ENCODE data around the gene TARDBP.

DNA sequence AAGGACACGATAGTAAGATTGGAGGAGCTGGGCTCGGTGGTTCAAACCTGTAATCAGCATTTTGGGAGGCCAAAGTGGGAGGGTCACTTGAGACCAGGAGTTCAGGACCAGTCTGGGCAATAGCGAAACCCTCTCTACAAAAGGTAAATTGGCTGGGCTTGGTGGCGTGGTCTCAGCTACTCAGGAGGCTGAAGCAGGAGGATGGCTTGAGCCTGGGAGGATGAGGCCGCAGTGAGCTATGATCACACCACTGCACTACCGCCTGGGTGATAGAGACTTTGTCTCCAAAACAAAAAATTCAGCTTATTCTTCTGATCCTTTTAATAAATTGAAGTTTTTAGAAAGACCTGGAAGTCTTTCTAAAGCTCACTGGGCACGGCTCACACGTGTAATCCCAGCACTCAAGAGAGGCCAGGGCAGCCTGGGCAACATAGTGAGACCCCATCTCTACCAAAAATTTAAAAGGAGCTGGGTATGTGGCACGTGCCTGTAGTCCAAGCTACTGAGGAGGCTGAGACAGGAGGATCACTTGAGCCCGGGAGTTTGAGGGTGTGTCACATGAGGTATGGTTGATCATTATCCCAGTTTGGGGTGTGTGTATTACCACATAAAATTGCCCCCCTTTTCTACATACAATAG is 19.3 kb downstream of the TARDBP start:
- TF ChIP-seq, protein P1, sequence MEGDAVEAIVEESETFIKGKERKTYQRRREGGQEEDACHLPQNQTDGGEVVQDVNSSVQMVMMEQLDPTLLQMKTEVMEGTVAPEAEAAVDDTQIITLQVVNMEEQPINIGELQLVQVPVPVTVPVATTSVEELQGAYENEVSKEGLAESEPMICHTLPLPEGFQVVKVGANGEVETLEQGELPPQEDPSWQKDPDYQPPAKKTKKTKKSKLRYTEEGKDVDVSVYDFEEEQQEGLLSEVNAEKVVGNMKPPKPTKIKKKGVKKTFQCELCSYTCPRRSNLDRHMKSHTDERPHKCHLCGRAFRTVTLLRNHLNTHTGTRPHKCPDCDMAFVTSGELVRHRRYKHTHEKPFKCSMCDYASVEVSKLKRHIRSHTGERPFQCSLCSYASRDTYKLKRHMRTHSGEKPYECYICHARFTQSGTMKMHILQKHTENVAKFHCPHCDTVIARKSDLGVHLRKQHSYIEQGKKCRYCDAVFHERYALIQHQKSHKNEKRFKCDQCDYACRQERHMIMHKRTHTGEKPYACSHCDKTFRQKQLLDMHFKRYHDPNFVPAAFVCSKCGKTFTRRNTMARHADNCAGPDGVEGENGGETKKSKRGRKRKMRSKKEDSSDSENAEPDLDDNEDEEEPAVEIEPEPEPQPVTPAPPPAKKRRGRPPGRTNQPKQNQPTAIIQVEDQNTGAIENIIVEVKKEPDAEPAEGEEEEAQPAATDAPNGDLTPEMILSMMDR (IDR thresholded peaks at IDR 0.05; ENCODE audit: poor library complexity), result no peak
- TF ChIP-seq EZH2 (IDR thresholded peaks at IDR 0.05; ENCODE audit: borderline replicate concordance), result no peak

Data from hepatocyte (in vitro differentiated cells).